ENCODE results near the gene C12orf42.

- TF ChIP-seq CTCF (conservative IDR thresholded peaks at IDR 0.05 in 1 of 2, IDR thresholded peaks at IDR 0.05 in 1 of 2; ENCODE audit: extremely low read depth in 1 of 2, insufficient read depth in 1 of 2, low read depth in 1 of 2, low read length in 2 of 2) (no peak), EZH2 (IDR thresholded peaks at IDR 0.05; ENCODE audit: borderline replicate concordance, low read length) (no peak)
Observed at GRCh38 chr12:103415681-103416080, 80.1 kb downstream of the C12orf42 start.

All from mammary epithelial cell (primary cell).